Neural crest cell (in vitro differentiated cells): ENCODE measurements around the gene ATP11A. TPM values are rescaled to one million over a fixed set of nuclear protein-coding genes. Genes with fewer than 3 reads are reported as not detected.
A peak's percentile ranks its signal among the peaks of the same experiment; 100 is the strongest.

Experiments
- DNase-seq: peaks from one replicate; pipeline ENCODE4 v3.0.0; 2021; ENCODE audit warnings: low read depth, mixed read lengths, low spot score
- H3K27ac Mint-ChIP-seq: one replicate; pipeline ENCODE4 v1.8.0; 2021; ENCODE audit warnings: mild to moderate bottlenecking, mixed read lengths; ENCODE audit not compliant: unreplicated experiment
- H3K27me3 Mint-ChIP-seq: 2 replicates; pipeline ENCODE4 v1.8.0; 2021; ENCODE audit warnings: low read depth, mild to moderate bottlenecking, mixed read lengths
- H3K36me3 Mint-ChIP-seq: 2 replicates; pipeline ENCODE4 v1.8.0; 2021; ENCODE audit warnings: low read depth, mild to moderate bottlenecking, mixed read lengths
- H3K4me1 Mint-ChIP-seq: 2 replicates; pipeline ENCODE4 v1.8.0; 2021; ENCODE audit warnings: mixed read lengths
- H3K4me3 Mint-ChIP-seq: one replicate; pipeline ENCODE4 v1.8.0; 2021; ENCODE audit warnings: mild to moderate bottlenecking, mixed read lengths
- H3K9me3 Mint-ChIP-seq: 2 replicates; pipeline ENCODE4 v1.8.0; 2021; ENCODE audit warnings: mixed read lengths
- CTCF ChIP-seq: fragments of 200-600 bp; sonication (generic); conservative IDR thresholded peaks from 2 replicates; pipeline ENCODE4 v1.5.0; 2021; ENCODE audit warnings: antibody characterized with exemption, mild to moderate bottlenecking
- total RNA-seq: library from RNA; stranded (reverse); gene quantifications from 2 replicates; pipeline ENCODE4 v1.2.1, GENCODE V29; 2021

Gene ATP11A
- total RNA-seq, 1 donor from 2014 or later = 97.4 TPM

- no peak for DNase-seq
- no peak for TF ChIP-seq CTCF
- Mint-ChIP-seq H3K36me3 (no peaks in the 10 kb centered on the region), H3K27ac (no peak overlapping the region), H3K4me3 (peak overlapping the region; percentile 76), H3K9me3 (no peaks in the 10 kb centered on the region), H3K4me1 (peaks cover 27% of the 10 kb centered on the region), H3K27me3 (peaks cover 27% of the 10 kb centered on the region)
Measured at GRCh38 chr13:112894673-112895481, 205.0 kb downstream of the ATP11A start.

DNA sequence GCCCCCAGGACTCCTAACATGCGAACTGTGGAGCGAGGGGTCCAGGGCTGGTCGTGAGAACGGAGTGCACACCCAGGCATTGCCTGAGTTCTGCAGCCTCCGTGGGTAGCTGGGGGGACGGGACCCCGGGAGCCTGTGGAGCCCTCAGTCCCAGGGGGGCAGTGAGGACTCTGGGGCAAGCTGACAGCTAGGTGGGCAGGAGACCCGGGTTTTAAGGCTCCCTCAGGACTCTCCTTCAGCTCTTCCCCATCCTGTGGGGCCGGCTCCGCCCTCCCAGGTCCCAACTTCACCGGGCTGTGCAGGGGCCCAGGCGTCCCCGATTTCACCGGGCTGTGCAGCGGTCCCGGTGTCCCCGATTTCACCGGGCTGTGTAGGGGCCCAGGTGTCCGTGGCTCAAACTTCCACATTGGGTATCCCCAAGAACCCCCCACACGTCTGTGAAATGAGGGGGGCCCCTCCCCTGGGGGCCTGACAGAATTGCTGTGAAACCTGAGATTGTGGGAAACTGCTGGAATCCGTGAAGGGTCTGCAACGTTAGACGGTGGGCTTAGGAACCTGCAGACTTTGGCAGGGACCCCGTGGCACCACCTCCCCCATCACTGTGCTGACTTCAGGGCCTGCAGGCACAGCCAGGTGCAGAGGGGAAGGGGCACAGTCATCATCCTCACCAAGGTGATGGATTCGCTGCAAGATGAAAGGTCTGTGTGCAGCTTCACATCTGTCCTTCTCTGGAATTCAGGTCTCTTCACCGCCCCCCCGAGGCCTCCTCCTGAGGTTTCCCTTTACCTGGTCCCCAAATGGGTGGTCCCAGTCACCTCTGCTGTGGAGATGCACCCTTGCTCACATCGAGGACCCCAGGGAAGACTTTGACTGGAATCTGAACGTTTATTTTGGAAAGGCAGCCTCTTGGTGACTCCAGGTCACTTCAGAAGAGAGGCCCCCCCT is 206.0 kb downstream of the ATP11A start:
- Mint-ChIP-seq H3K4me3 (peak overlapping the region; percentile 47), H3K4me1 (peaks cover 27% of the 10 kb centered on the region), H3K27me3 (peaks cover 27% of the 10 kb centered on the region), H3K27ac (no peak overlapping the region), H3K36me3 (no peaks in the 10 kb centered on the region), H3K9me3 (no peaks in the 10 kb centered on the region)
- no peak for DNase-seq
- no peak for TF ChIP-seq CTCF

- Mint-ChIP-seq H3K9me3 (no peaks in the 10 kb centered on the region), H3K27me3 (peaks cover 17% of the 10 kb centered on the region), H3K27ac (no peak overlapping the region), H3K4me3 (peak overlapping the region; percentile 47), H3K36me3 (no peaks in the 10 kb centered on the region), H3K4me1 (peaks cover 25% of the 10 kb centered on the region)
- no peak for TF ChIP-seq CTCF
- no peak for DNase-seq
Measured at GRCh38 chr13:112896736-112897602, 207.1 kb downstream of the ATP11A start.

DNA sequence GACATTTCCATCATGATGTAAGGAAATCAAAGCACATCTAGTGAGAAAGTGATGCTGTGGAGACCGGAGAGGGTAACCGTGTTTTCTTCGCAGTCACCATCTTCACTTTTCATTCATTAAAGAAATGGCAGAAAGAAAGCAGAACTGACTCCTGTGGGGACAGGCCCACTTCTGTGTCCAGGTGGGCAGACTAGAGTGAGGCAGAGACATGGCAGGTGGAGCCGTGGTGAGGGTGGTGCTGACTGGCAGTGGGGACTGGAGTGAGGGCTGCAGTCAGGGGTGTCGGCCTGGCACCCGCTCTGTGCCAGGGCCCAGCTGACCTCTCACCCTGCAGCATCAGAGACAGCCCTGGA is 207.7 kb downstream of the ATP11A start:
- Mint-ChIP-seq H3K27ac (no peak overlapping the region), H3K4me3 (peak overlapping the region; percentile 23), H3K27me3 (peaks cover 11% of the 10 kb centered on the region), H3K9me3 (no peaks in the 10 kb centered on the region), H3K36me3 (no peaks in the 10 kb centered on the region), H3K4me1 (peaks cover 22% of the 10 kb centered on the region)
- TF ChIP-seq CTCF = no peak
- DNase-seq = no peak
